NB4 (cell line): ENCODE results near the gene ARHGAP21.

Experiments
- POLR2A ChIP-seq: IDR thresholded peaks from 2 replicates; pipeline ENCODE4 v1.6.1; 2011; ENCODE audit warnings: mild to moderate bottlenecking; ENCODE audit not compliant: insufficient read length; ENCODE audit errors: extremely low read depth
- TF ChIP-seq, protein P1 (sequence below): IDR thresholded peaks from one replicate; pipeline ENCODE4 v1.5.1; 2012; ENCODE audit warnings: low read depth, low read length
- TF ChIP-seq, protein P2 (sequence below): IDR thresholded peaks from 2 replicates; pipeline ENCODE4 v1.6.1; 2011; ENCODE audit warnings: low read depth, low read length

DNA sequence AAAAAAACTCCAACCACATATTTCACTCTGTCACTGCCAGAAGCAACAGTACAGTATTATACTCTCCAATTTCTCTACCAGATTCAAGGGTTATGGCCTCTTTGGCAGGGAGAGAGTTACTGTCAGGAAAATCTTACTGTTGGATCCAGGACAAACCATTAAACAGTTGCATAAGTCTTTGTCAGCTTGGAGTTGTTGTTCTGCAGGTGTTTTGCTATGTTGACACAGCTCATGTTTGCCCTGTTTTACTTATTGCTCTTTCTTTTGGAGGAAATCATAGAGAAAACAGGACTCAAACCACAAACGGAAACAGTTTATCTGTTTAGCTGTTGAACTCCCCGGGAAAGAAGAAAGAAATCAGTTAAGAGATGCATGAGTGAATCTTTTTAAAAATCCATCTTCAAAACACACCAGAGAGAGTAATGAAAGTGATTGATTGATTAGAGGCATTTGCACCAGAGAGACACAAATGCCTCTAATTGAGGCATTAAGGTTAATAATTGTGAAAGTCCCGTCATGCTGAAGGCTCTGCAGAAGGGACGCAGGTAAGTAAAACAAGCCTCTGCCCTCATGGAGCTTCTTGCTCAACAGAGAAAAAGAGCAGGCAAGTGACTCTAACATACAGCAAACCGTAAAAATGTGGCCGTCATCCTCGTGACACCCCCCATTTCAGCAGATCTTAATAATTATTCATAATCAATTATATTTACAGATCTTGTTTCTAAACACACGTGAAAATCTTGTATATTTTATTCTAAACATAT lies 38.7 kb upstream of the ARHGAP21 start:
- no peak for TF ChIP-seq POLR2A
- TF ChIP-seq, protein P1, sequence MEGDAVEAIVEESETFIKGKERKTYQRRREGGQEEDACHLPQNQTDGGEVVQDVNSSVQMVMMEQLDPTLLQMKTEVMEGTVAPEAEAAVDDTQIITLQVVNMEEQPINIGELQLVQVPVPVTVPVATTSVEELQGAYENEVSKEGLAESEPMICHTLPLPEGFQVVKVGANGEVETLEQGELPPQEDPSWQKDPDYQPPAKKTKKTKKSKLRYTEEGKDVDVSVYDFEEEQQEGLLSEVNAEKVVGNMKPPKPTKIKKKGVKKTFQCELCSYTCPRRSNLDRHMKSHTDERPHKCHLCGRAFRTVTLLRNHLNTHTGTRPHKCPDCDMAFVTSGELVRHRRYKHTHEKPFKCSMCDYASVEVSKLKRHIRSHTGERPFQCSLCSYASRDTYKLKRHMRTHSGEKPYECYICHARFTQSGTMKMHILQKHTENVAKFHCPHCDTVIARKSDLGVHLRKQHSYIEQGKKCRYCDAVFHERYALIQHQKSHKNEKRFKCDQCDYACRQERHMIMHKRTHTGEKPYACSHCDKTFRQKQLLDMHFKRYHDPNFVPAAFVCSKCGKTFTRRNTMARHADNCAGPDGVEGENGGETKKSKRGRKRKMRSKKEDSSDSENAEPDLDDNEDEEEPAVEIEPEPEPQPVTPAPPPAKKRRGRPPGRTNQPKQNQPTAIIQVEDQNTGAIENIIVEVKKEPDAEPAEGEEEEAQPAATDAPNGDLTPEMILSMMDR: no peak
- TF ChIP-seq, protein P2, sequence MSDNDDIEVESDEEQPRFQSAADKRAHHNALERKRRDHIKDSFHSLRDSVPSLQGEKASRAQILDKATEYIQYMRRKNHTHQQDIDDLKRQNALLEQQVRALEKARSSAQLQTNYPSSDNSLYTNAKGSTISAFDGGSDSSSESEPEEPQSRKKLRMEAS: no peak
